Mesenchymal stem cell (in vitro differentiated cells and primary cell): Measurements from ENCODE around the gene LRRN2.
A peak's percentile ranks its signal among the peaks of the same experiment; 100 is the strongest.

ENCODE experiments used
- DNase-seq: peaks from one replicate; pipeline ENCODE4 v3.0.0-alpha.2; 2013
- H2AFZ ChIP-seq: one replicate; pipeline ENCODE4 v1.6.1; 2013; ENCODE audit warnings: low read depth, mild to moderate bottlenecking, control low read depth, inconsistent platforms, low read length, moderate library complexity
- H2AK5ac ChIP-seq: 2 replicates; pipeline ENCODE4 v1.6.1; 2013; ENCODE audit warnings: low read length, moderate library complexity, mild to moderate bottlenecking, inconsistent platforms; ENCODE audit not compliant: severe bottlenecking
- H2BK120ac ChIP-seq: one replicate; pipeline ENCODE4 v1.6.1; 2013; ENCODE audit warnings: low read depth, mild to moderate bottlenecking, inconsistent platforms, low read length, moderate library complexity
- H2BK12ac ChIP-seq, 2 experiments: one replicate each; pipeline ENCODE4 v1.6.1; 2013; ENCODE audit warnings: inconsistent platforms in 2 of 2, low read length in 2 of 2, mild to moderate bottlenecking in 2 of 2, moderate library complexity in 2 of 2, control low read depth in 1 of 2
- H2BK15ac ChIP-seq: one replicate; pipeline ENCODE4 v1.6.1; 2013; ENCODE audit warnings: mild to moderate bottlenecking, low read depth, inconsistent platforms; ENCODE audit not compliant: poor library complexity, severe bottlenecking
- H2BK5ac ChIP-seq: 2 replicates; pipeline ENCODE4 v1.6.1; 2013; ENCODE audit warnings: low read depth, mild to moderate bottlenecking, low read length, control low read depth, inconsistent platforms; ENCODE audit not compliant: poor library complexity, severe bottlenecking
- H3K14ac ChIP-seq, 2 experiments: one replicate each; pipeline ENCODE4 v1.6.1; 2013; ENCODE audit warnings: inconsistent platforms in 2 of 2, low read length in 2 of 2, control low read depth in 1 of 2, mild to moderate bottlenecking in 1 of 2, moderate library complexity in 1 of 2
- H3K18ac ChIP-seq, 2 experiments: one replicate each; pipeline ENCODE4 v1.6.1; 2013; ENCODE audit warnings: inconsistent platforms in 2 of 2, low read length in 2 of 2, control low read depth in 1 of 2, low read depth in 1 of 2, mild to moderate bottlenecking in 1 of 2
- H3K23ac ChIP-seq, 2 experiments: one replicate each; pipeline ENCODE4 v1.6.1; 2013; ENCODE audit warnings: inconsistent platforms in 2 of 2, low read length in 2 of 2, mild to moderate bottlenecking in 2 of 2, moderate library complexity in 2 of 2, control low read depth in 1 of 2
- H3K27ac ChIP-seq: 2 replicates; pipeline ENCODE4 v1.5.1; 2013; ENCODE audit warnings: mild to moderate bottlenecking, moderate library complexity, low read length, control low read depth, inconsistent platforms; ENCODE audit not compliant: poor library complexity, severe bottlenecking
- H3K27me3 ChIP-seq, 2 experiments: 2 replicates each; pipeline versions ENCODE4 v1.6.1 to v1.7.0; 2013; ENCODE audit warnings: low read length in 2 of 2, mild to moderate bottlenecking in 2 of 2, moderate library complexity in 2 of 2, control low read depth in 1 of 2, inconsistent platforms in 1 of 2; ENCODE audit not compliant: control insufficient read depth in 1 of 2, insufficient read depth in 1 of 2
- H3K36me3 ChIP-seq, 2 experiments: 2 replicates each; pipeline versions ENCODE4 v1.6.1 to v1.7.0; 2013; ENCODE audit warnings: low read length in 2 of 2, control low read depth in 1 of 2, inconsistent platforms in 1 of 2, low read depth in 1 of 2, mild to moderate bottlenecking in 1 of 2; ENCODE audit not compliant: insufficient read depth in 2 of 2, control insufficient read depth in 1 of 2
- H3K4ac ChIP-seq, 2 experiments: one replicate each; pipeline ENCODE4 v1.6.1; 2013; ENCODE audit warnings: inconsistent platforms in 2 of 2, low read length in 2 of 2, mild to moderate bottlenecking in 2 of 2, moderate library complexity in 2 of 2, control low read depth in 1 of 2, low read depth in 1 of 2
- H3K4me1 ChIP-seq: 2 replicates; pipeline ENCODE4 v1.6.1; 2013; ENCODE audit warnings: low read depth, low read length, control low read depth; ENCODE audit not compliant: control insufficient read depth, insufficient read depth
- H3K4me2 ChIP-seq: 2 replicates; pipeline ENCODE4 v1.6.1; 2013; ENCODE audit warnings: low read length, mild to moderate bottlenecking, inconsistent platforms; ENCODE audit not compliant: poor library complexity, severe bottlenecking
- H3K4me3 ChIP-seq, 2 experiments: 2 replicates each; pipeline versions ENCODE4 v1.5.1 to v1.7.0; 2013; ENCODE audit warnings: low read length in 2 of 2, mild to moderate bottlenecking in 2 of 2, control low read depth in 1 of 2, low read depth in 1 of 2; ENCODE audit not compliant: insufficient read depth in 1 of 2
- H3K79me1 ChIP-seq: replicated peaks from 2 replicates; pipeline ENCODE4 v1.6.1; 2013; ENCODE audit warnings: mild to moderate bottlenecking, control low read depth, low read length, inconsistent platforms; ENCODE audit not compliant: poor library complexity, severe bottlenecking
- H3K9ac ChIP-seq: 2 replicates; pipeline ENCODE4 v1.7.0; 2013; ENCODE audit warnings: mild to moderate bottlenecking, low read length, moderate library complexity
- H3K9me3 ChIP-seq: 2 replicates; pipeline ENCODE4 v1.7.0; 2013; ENCODE audit warnings: mild to moderate bottlenecking, low read length; ENCODE audit not compliant: control insufficient read depth
- H4K8ac ChIP-seq: one replicate; pipeline ENCODE4 v1.6.1; 2013; ENCODE audit warnings: inconsistent platforms, mild to moderate bottlenecking, low read length, moderate library complexity
- H4K91ac ChIP-seq: one replicate; pipeline ENCODE4 v1.6.1; 2013; ENCODE audit warnings: mild to moderate bottlenecking, low read length, inconsistent platforms
- WGBS: methylation state at CpG from one replicate; pipeline ENCODE4 v1.1.7; 2013; ENCODE audit warnings: mixed read lengths; 5-methylcytosine and 5-hydroxymethylcytosine counted together

LRRN2 gene

DNA sequence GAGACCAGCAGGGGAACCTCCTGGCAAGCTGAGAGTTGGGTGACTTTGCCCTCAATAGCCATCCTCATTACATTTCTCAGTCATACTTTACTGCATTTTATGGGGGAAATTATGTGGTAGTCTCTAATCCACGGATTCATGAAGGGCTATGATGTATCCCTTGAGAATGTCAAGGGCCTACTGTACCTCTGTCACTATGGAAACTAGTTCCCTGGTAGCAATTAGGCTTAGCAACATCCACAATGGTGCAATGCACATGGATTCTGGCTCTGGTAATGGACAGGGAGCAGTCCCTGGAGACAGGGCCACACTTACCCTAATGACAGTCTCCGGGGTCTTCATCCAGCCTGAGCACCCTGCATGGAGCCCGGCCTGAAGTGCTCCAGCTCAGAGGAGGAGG is 26.5 kb downstream of the LRRN2 start:
- no peak overlapping the region for H3K9ac ChIP-seq
- no peak overlapping the region for H3K27ac ChIP-seq
- no peak overlapping the region for H3K4me2 ChIP-seq
- no peak overlapping the region for H3K4ac ChIP-seq
- no peaks in the 10 kb centered on the region for H3K79me1 ChIP-seq
- H3K4me1 ChIP-seq, result no peaks in the 10 kb centered on the region
- no peak overlapping the region for H2AFZ ChIP-seq
- no peak overlapping the region for H3K18ac ChIP-seq
- H3K4me3 ChIP-seq, result no peak overlapping the region
- no peak overlapping the region for H3K14ac ChIP-seq
- H4K8ac ChIP-seq, result no peak overlapping the region
- peak overlapping the region in 1 of 2 experiments; percentile 18 for H2BK12ac ChIP-seq
- H2BK120ac ChIP-seq, result no peak overlapping the region
- H2BK5ac ChIP-seq, result no peak overlapping the region
- no peak overlapping the region for H2BK15ac ChIP-seq
- no peaks in the 10 kb centered on the region for H3K9me3 ChIP-seq
- H4K91ac ChIP-seq, result no peak overlapping the region
- peaks cover 43 to 76% of the 10 kb centered on the region in 2 experiments for H3K27me3 ChIP-seq
- no peaks in the 10 kb centered on the region for H3K36me3 ChIP-seq
- peak; percentile 61 for DNase-seq
- H3K23ac ChIP-seq, result no peak overlapping the region
- H2AK5ac ChIP-seq, result no peak overlapping the region
- WGBS, result 55% methylated on average over 3 of the region's 3 CpGs

- Histone ChIP-seq H2BK120ac (no peak overlapping the region), H3K9me3 (no peaks in the 10 kb centered on the region), H3K27ac (no peak overlapping the region), H3K9ac (no peak overlapping the region), H3K18ac (no peak overlapping the region), H2BK5ac (no peak overlapping the region), H3K27me3 (peaks cover 39 to 76% of the 10 kb centered on the region in 2 experiments), H3K36me3 (no peaks in the 10 kb centered on the region), H2BK12ac (no peak overlapping the region), H3K4me1 (no peaks in the 10 kb centered on the region), H3K4me2 (no peak overlapping the region), H3K4ac (no peak overlapping the region), H2AFZ (no peak overlapping the region), H4K91ac (no peak overlapping the region), H2AK5ac (no peak overlapping the region), H3K14ac (no peak overlapping the region), H3K4me3 (no peak overlapping the region), H3K23ac (no peak overlapping the region), H4K8ac (no peak overlapping the region), H2BK15ac (peak overlapping the region; percentile 86), H3K79me1 (no peaks in the 10 kb centered on the region)
- 100% methylated on average over 1 of the region's 1 CpG for WGBS
- no peak for DNase-seq
Observed at GRCh38 chr1:204658295-204658694, 27.2 kb downstream of the LRRN2 start.

- H3K4ac ChIP-seq, result no peak overlapping the region
- H3K4me3 ChIP-seq, result no peak overlapping the region
- H3K79me1 ChIP-seq, result no peaks in the 10 kb centered on the region
- no peak overlapping the region for H3K9ac ChIP-seq
- no peak overlapping the region for H3K14ac ChIP-seq
- no peak overlapping the region for H3K27ac ChIP-seq
- H3K18ac ChIP-seq, result no peak overlapping the region
- DNase-seq, result no peak
- H3K4me2 ChIP-seq, result no peak overlapping the region
- H2BK15ac ChIP-seq, result no peak overlapping the region
- peaks cover 50 to 71% of the 10 kb centered on the region in 2 experiments for H3K27me3 ChIP-seq
- H4K91ac ChIP-seq, result no peak overlapping the region
- 84% methylated on average over 5 of the region's 5 CpGs for WGBS
- no peak overlapping the region for H2BK12ac ChIP-seq
- H2AFZ ChIP-seq, result no peak overlapping the region
- no peaks in the 10 kb centered on the region for H3K36me3 ChIP-seq
- H3K9me3 ChIP-seq, result no peaks in the 10 kb centered on the region
- no peak overlapping the region for H2AK5ac ChIP-seq
- H4K8ac ChIP-seq, result no peak overlapping the region
- H3K4me1 ChIP-seq, result no peaks in the 10 kb centered on the region
- no peak overlapping the region for H3K23ac ChIP-seq
- H2BK5ac ChIP-seq, result no peak overlapping the region
- H2BK120ac ChIP-seq, result no peak overlapping the region
Observed at GRCh38 chr1:204653590-204654340, 31.8 kb downstream of the LRRN2 start.

DNA sequence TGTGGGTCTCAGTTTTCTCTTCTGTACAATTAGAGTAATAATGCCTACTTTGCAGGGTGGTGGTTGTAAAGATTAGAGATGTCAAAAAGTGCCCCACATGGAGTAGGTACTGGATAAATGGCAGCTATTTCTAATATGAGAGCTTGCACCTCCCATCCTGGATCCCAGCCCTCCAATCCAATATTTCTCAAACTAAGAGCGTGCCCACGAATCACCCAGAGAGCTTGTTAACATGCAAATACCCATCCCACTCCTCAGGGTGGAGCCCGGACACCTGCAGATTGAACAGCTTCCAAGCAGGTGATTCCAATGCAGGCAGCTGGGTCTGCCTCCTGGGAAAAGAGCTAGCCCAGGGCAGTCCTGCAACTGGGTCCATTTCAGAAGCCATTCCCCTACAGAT is 33.0 kb downstream of the LRRN2 start:
- H3K14ac ChIP-seq, result no peak overlapping the region
- H2AFZ ChIP-seq, result no peak overlapping the region
- DNase-seq, result no peak
- H3K79me1 ChIP-seq, result no peaks in the 10 kb centered on the region
- no peaks in the 10 kb centered on the region for H3K4me1 ChIP-seq
- no peak overlapping the region for H2BK120ac ChIP-seq
- no peaks in the 10 kb centered on the region for H3K9me3 ChIP-seq
- WGBS, result 50% methylated on average over 3 of the region's 3 CpGs
- no peak overlapping the region for H3K27ac ChIP-seq
- H2AK5ac ChIP-seq, result no peak overlapping the region
- no peak overlapping the region for H2BK5ac ChIP-seq
- no peak overlapping the region for H3K4ac ChIP-seq
- H3K27me3 ChIP-seq, result peaks cover 49 to 69% of the 10 kb centered on the region in 2 experiments
- H3K36me3 ChIP-seq, result no peaks in the 10 kb centered on the region
- H3K23ac ChIP-seq, result no peak overlapping the region
- H2BK12ac ChIP-seq, result no peak overlapping the region
- no peak overlapping the region for H3K4me3 ChIP-seq
- H4K91ac ChIP-seq, result no peak overlapping the region
- H3K18ac ChIP-seq, result no peak overlapping the region
- no peak overlapping the region for H3K9ac ChIP-seq
- no peak overlapping the region for H3K4me2 ChIP-seq
- no peak overlapping the region for H4K8ac ChIP-seq
- no peak overlapping the region for H2BK15ac ChIP-seq
